T-helper 2 cell treated with Interferon-gamma antibody and Interleukin-4, amounts not matched to agents 100 ng/mL and 5 ng/mL, for 36 hours (primary cell): ENCODE measurements around the gene FDPS. TPM values are rescaled to one million over a fixed set of nuclear protein-coding genes. Genes with fewer than 3 reads are reported as not detected.

Experiments
- intact Hi-C: fragments of 100-400 bp; cut with micrococcal nuclease; formaldehyde crosslinking; loops from one replicate; pipeline ENCODE4 v1.15.1; 2023
- total RNA-seq: library from RNA; stranded (reverse); gene quantifications from 2 replicates; pipeline ENCODE4 v1.2.3, GENCODE V29; 2022

Gene FDPS
- 210 TPM in 2 replicates for total RNA-seq

DNA sequence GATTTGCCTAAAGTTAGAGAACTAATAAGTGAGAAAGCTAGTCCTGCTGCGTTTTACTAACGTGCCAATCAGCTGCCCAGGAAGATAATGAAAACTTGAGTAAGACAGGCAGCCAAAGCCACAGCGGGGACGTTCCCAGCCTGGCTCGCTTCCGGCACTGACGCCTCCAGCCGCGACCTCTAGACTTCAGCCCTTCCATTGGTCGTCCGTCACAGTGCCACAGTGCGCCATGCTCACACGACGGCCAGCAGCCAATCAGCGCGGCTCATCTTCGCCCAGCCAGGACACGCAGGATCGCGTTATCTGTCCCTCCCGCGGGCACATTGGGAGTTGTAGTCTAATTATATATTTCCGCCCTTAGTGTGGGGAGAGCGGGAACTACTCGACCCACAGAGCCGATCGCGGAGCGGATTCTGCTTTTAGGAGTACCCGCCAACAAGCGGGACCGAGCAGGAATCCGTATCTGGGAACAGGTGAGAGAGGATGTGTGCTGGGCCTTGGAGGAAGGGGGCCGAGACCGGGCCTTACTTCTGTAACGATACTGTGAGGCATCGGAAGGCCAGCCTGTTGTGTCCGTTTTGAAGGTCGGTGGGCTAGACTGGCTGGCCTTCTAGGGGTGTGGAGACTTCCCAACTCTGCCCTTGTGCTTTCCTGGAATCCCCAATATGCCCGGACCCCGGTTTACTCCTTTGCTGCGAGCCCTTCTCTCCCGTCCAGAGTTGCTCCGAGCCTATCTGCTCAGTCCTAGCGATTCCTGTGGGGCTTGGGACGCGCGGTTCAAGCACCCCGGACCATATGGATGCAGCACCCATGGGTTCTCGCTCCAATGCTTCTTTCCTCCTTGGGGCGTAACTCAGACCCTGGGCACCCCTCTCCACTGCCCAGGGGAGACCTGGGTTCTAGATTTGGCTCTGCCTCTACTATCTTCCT is at the start of gene FDPS:
Gene FDPS, plus strand, starts transcription at position 374 of the 930 bp plus-strand sequence. CDS start 924 bp downstream, outside the sequence.
- intact Hi-C loops: loop anchor here (1.0 kb wide), 3 partner anchors 15 to 58 kb away; partner anchors contain the start of gene HCN3

DNA sequence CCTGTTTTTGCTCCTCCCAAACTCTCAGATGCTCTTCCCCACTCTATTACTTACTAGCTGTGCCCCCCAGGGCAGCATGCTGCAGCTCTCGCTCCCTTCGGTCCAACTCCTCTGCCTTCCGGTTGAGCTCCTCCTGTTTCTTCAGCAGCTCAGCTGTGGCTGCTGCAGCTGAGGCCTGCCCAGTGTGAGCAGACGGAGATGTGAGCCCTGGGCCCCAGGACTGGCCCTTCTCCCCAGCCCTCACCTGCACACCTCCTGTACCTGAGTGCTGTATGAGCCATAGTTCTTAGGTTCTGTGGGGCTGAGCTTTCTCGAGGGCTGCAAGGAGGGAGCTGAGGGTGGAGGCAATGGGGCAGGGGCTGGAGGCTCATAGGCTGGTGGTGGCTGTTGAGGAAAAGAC is 48.4 kb upstream of the FDPS start:
- intact Hi-C loops: no loop called here

DNA sequence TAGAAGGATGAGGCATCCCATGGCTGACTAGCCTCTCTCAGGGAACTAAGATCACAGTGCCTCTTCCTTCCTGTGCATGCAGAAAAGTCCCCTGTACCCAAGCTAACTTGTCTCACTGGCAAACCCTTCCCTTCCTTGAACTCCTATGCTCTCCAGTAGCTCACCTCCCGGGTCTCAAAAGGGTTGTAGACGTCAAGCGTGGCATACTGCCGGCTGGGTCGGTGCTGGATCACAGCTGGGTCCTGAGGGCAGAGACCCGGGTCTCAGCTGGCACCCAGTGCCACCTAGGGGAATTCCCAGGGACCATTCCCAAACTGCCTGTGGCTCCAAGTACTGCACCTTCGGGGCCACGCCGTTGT is 47.2 kb upstream of the FDPS start:
- intact Hi-C loops: no loop called here

GRCh38 chr1:155261852-155262673 is 46.6 kb upstream of the FDPS start, which contains the start of gene SCAMP3:
Gene SCAMP3 (minus strand): TSS chr1:155262360. CDS start chr1:155262151, 209 bp downstream.
- intact Hi-C loops: loop anchor here (1.0 kb wide), 2 partner anchors 11 to 12 kb away; partner anchors contain the start of gene CLK2

DNA sequence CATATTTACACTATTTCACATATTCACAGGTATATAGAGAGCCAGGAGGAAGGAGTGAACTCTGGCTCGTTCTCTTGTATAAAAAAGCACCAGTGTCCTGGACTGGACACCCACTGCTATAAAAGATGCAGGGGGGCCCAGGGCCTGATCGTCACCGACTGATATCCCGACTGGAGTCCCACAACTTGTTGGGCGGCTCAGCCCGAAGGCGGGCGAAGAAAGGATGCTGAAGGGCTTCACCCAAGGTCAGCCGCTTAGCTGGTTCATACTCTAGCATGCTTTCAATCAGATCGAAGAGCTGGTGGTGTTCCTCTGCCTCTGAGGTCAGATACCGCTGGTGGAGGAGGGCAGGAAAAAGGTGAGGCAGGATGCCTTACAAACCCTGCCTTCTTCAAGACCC is 45.6 kb upstream of the FDPS start:
- intact Hi-C loops: no loop called here

- intact Hi-C loops: no loop called here
Observed at GRCh38 chr1:155266553-155266952, 42.1 kb upstream of the FDPS start.

GRCh38 chr1:155267373-155267772 is 41.3 kb upstream of the FDPS start:
- intact Hi-C loops: no loop called here

GRCh38 chr1:155268630-155269029 is 40.0 kb upstream of the FDPS start:
- intact Hi-C loops: no loop called here

- intact Hi-C loops: no loop called here
Observed at GRCh38 chr1:155269381-155269780, 39.3 kb upstream of the FDPS start.

DNA sequence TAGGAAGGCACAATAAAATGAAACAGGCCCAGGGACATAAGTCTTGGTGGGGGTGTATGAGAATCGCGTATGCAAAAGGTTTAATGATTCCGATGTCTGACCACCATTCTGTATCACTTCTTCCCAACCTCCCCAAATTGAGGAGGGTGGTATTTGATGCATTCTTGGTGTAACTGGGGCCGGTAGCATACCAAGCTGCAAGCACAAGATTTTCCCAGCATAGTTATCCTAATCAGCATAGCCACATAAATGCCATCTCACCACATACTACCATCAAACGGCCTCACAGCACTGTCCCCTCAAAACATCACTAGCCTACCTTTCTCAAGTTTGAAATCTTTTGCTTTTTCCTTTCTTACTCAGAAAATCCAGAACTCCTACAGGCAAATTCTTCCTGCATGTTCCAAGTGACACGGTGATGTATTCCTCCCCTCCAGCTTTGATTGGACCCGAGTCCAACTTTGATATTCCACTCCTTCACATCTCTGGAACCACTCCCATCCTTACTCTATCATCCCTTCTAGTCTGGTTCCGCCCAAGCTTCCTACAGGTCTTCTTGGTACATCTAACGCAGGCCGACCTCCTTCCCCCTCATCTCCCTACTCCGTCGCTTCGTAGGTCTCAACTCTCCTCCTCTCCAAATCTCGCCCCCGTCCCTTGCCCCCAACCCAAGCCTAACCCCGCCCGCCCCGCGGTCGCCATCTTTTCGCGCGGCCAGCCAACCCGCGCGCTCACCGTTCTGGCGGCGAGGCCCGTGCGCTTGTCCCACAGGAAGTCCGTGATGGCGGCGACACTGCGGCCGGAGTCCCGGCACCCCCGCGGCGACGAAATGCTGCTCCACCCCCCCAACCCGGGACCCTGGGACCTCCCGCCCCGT is 36.0 kb upstream of the FDPS start:
- intact Hi-C loops: loop anchor here (1.0 to 10.0 kb wide), 5 partner anchors 10 to 292 kb away; partner anchors contain the start of genes ASH1L, ENTREP3 and SCAMP3

- intact Hi-C loops: loop anchor here (1.0 to 10.0 kb wide), 5 partner anchors 11 to 291 kb away; partner anchors contain the start of genes ASH1L, ENTREP3 and SCAMP3
Observed at GRCh38 chr1:155273343-155274245, 35.1 kb upstream of the FDPS start, which contains the start of gene CLK2. Gene CLK2 (minus strand): TSS chr1:155273504. CDS start chr1:155270977, 2,527 bp downstream.

DNA sequence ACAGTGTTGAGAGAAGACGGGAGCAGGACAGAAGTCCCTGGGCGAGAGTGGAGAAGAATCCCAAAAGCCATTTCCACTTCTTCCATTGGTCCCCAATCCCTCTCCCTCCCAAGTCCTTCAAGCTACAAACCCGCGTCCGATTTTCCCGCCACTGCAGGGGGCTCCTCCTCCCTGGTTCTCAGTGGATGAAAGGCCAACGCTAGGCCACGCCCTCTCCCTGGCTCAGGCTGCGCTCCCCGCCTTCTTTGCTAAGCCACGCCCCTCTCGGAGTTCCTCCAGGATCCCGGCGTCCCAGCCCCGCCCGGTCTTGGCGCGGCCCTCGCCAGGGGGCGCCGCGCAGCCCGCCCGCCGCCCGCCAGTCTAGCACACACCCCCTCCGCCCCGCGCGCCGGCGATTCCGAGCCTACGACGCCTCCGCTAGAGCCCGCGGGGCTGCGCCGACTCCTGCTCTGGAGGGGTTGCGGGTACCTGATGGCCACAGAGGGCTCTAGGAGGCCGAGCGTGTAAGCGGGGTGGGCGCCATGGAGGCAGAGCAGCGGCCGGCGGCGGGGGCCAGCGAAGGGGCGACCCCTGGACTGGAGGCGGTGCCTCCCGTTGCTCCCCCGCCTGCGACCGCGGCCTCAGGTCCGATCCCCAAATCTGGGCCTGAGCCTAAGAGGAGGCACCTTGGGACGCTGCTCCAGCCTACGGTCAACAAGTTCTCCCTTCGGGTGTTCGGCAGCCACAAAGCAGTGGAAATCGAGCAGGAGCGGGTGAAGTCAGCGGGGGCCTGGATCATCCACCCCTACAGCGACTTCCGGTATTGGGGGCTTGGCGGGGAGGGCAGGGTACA is 31.4 kb upstream of the FDPS start, which contains the start of gene HCN3:
Gene HCN3, plus strand, starts transcription at position 394 of the 832 bp plus-strand sequence. Its CDS starts 128 bp downstream, at position 522.
- intact Hi-C loops: loop anchor here (1.0 to 10.0 kb wide), 3 partner anchors 31 to 288 kb away; partner anchors contain the start of genes ASH1L and FDPS

DNA sequence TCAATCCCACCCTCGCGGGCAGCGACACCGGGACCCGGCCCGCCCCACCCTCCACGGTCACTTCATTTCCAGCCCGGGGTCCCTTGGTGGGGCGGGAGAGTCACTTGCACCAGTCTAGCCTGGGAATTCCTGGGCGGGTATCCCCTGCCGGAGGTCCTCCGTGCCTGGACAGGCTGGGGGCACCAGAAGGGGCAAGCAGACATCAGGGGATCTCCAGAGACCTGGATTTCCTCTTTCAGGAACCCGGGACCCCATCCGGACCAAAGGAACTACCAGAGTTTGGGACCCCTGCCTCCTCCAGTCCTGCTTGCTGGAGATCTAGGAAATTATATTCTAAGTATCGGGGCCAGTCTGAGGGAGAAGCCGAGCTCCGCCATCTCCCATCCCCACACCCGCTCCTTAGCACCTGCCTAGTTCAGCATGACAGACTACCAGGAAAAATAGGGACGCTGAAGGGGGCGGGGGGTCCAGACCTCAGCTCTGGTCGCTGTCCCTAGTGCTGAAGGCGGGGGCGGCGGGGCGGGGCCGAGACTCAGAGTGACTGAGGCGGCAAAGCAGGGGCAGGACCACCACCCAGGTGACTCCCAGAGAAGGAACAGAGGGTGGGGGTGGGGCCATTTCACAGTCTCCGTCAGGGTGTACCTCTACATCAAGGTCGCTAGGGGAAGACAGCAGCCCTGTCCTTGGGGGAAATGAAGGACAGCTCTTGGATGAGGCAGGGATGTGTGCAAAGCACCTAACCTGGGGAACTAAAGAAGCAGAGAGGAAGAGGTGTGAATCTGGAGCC is 30.6 kb upstream of the FDPS start:
- intact Hi-C loops: loop anchor here (1.0 to 10.0 kb wide), 3 partner anchors 30 to 287 kb away; partner anchors contain the start of genes ASH1L and FDPS

DNA sequence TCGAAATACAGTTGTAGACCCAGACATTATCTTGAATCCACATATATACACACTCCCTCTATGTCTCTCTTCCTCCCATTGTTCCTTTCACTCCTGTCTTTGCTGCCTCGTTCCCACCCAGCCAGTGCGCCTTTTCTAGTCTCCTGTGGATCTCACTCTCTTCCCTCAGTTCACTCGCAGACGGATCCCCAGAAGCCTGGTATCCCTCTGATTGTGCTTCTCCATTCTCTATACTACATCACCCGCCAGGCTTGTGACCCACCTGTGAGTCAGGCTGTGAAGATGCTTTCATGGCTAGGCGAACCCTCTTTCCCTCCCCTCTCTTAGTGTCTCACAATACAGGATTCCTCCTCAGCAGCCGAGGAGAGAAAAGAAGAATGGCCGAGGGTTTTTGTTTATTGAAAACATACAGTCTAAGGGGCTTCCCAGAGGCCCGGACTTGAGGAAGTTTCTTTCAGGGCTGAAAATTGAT is 29.9 kb upstream of the FDPS start:
- intact Hi-C loops: loop anchor here (10.0 kb wide), 1 partner anchor 286 kb away; the partner anchor contains the start of gene ASH1L

GRCh38 chr1:155279268-155279667 is 29.4 kb upstream of the FDPS start:
- intact Hi-C loops: loop anchor here (10.0 kb wide), 1 partner anchor 286 kb away; the partner anchor contains the start of gene ASH1L

DNA sequence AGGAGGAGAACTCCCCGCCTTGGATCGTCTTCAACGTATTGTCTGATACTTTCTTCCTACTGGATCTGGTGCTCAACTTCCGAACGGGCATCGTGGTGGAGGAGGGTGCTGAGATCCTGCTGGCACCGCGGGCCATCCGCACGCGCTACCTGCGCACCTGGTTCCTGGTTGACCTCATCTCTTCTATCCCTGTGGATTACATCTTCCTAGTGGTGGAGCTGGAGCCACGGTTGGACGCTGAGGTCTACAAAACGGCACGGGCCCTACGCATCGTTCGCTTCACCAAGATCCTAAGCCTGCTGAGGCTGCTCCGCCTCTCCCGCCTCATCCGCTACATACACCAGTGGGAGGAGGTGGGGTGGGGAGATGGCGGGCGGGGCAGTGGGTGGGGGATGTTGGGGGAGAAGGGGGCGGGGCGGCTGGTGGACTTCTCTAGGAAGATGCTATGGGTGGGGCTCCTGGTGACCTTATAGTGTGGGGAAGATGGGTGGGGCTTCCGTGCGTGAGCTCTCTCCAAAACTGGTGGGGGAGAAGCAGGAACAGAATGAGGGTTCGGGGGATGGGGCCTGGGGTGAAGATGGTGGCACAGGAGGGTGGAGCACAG is 26.1 kb upstream of the FDPS start:
- intact Hi-C loops: no loop called here

GRCh38 chr1:155284476-155284875 is 24.2 kb upstream of the FDPS start:
- intact Hi-C loops: no loop called here
